ENCODE data around the gene MVB12A.

DNA sequence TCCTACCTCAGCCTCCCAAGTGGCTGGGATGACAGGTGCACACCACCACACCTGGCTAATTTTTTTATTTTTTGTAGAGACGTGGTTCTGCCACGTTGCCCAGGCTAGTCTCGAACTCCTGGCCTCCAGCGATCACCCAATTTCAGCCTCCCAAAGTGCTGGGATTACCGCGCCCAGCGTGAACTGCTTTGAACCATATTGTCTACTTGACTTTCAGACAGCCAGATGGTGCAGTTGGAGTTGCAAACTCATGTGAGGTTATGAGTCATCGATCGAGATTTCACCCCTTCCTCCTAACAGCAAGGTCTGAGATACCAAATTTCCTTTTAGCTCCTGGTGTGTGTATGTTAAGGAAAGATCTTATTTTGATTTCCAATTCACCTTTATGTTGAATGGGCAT is 53.2 kb downstream of the MVB12A start:
- TF ChIP-seq, protein P1, sequence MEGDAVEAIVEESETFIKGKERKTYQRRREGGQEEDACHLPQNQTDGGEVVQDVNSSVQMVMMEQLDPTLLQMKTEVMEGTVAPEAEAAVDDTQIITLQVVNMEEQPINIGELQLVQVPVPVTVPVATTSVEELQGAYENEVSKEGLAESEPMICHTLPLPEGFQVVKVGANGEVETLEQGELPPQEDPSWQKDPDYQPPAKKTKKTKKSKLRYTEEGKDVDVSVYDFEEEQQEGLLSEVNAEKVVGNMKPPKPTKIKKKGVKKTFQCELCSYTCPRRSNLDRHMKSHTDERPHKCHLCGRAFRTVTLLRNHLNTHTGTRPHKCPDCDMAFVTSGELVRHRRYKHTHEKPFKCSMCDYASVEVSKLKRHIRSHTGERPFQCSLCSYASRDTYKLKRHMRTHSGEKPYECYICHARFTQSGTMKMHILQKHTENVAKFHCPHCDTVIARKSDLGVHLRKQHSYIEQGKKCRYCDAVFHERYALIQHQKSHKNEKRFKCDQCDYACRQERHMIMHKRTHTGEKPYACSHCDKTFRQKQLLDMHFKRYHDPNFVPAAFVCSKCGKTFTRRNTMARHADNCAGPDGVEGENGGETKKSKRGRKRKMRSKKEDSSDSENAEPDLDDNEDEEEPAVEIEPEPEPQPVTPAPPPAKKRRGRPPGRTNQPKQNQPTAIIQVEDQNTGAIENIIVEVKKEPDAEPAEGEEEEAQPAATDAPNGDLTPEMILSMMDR (IDR thresholded peaks at IDR 0.05), result no peak
- no peak for TF ChIP-seq POLR2A (IDR thresholded peaks at IDR 0.05)

All from tibial nerve (tissue), 3 donors.